Activated T-cell treated with anti-CD3 and anti-CD28 coated beads for 24 hours (primary cell): ENCODE data around the gene GABBR2.
"Not testable (repeated sequence)": the region's sequence is repeated elsewhere in the genome, so short reads cannot be mapped to it uniquely, and the experiment has no call there.

ENCODE experiments used
- DNase-seq: peaks from one replicate; pipeline ENCODE4 v3.0.0-alpha.2; 2020; ENCODE audit warnings: low read depth

The GABBR2 gene

DNA sequence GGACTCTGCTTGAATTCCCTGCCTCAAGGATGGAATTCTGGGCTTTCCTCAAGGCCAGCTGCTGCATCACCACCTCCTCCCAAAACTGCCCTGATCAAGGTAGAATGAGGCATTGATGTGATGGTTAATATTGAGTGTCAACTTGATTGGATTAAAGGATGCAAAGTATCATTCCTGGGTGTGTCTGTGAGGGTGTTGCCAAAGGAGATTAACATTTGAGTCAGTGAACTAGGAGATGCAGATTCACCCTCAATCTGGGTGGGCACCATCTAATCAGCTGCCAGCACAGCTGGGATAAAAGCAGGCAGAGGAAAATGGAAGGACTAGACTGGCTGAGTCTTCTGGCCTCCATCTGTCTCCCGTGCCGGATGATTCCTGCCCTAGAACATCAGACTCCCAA lies 23.9 kb downstream of the GABBR2 start:
- not testable (repeated sequence) for DNase-seq

DNA sequence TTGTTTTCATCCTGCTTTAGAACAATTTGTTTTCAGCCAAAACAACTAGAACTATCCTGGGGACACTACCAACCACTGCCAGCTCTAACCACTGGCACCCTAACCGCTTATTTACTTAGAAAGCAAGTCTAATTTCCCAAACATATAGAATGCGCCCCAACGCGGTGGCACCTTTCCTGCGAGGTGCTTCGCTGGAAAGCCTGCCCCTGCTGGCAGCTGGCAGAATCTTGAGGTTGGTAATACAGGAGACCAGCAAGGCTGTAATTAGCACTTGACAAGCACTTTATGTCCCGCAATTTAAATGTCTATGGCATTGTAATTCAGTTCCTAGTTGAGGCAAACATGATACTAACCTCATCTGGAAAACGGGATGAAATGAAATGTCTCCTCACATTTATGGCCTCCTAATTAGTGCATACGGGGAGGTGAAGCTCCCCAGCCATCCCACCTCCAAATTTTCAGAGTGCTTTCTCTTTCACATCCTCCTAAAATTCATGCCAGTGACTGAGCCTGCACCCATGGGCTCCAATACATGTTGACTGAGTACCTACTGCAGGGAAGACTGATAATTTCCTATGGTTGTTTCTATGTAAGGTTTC lies 30.4 kb downstream of the GABBR2 start:
- DNase-seq = peak; percentile 2

DNA sequence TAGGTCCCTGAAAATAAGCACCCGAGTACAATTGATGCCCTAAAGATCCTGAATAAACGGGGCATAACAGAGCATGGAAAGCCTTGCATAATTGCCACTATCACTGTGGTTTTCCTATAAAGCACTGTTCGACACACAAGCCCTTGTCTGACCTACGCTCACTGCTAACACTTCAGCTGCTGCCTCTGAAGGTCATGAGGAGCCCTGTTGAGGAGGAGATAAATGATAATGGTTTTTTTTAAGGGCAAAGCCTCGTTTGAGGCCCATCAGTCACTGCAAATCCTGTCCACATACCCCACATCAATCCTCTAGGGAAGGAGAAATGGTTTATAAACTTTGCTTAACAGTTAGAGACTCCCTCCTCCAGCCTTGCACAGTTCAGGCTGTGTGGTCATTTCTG lies 35.1 kb downstream of the GABBR2 start:
- DNase-seq = no peak

DNA sequence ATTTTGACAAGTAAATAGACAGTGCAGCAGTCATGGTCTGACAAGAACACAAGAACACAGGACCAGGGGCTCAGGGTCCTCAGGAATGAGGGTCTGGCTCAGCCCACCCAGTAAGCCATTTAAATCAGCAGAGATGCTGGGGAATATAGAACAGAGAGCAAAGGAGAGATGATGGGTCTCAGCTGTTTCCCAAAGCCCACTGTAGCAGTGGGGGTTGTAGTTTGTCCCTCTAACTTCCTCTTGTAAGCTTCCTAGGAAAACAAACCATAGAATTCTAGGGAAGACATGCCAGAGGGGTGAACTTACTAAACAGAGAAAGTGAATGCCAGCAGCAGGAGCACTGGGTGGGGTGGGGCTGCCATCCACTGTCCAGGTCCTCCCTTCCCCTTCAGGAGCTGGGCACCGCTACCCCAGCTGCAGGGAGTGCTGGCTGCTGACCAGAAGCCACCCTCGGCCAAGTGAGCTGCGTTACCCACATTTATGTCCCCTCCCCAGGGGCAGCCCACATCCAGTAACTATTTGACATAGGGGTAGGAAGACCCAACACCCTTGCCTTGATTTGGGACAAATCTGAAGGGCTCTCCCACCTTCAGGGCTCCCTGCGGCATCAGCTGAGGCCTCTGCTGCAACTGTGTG lies 41.6 kb downstream of the GABBR2 start:
- DNase-seq = no peak

DNA sequence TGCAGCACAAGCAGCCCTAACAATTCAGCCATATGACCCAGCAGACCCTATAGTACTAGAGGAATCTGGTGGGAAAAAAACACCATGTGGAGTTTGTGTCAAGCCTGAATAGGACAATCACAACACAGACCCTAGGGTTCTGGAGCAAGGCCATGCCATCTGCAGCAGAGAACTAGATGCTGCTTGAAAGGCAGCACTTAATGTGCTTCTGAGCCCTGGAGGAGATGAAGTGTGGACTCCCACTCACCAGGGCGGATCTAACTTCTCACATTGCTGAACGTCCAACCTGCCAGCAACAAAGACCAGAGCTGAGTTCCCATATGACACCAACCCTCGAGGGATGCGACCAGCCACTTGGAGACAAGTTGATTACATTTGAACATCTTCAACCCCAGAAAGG lies 43.2 kb downstream of the GABBR2 start:
- no peak for DNase-seq

DNA sequence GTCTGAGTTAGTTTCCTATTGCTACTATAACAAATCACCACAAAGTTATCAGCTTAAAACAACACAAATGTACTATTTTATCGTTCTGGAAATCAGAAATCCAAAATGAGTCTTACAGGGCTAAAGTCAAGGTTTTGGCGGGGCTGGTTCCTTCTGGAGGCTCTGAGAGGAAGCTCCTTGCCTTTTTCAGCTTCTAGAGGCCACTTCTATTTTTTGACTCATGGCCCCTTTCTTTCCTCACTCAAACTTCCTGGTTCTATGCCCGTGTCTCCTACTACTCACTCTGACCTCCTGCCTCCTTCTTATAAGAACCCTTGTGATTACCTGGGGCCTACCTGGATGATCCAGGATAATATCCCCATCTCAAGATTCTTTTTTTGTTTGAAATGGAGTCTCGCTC lies 48.2 kb downstream of the GABBR2 start:
- DNase-seq = no peak

DNA sequence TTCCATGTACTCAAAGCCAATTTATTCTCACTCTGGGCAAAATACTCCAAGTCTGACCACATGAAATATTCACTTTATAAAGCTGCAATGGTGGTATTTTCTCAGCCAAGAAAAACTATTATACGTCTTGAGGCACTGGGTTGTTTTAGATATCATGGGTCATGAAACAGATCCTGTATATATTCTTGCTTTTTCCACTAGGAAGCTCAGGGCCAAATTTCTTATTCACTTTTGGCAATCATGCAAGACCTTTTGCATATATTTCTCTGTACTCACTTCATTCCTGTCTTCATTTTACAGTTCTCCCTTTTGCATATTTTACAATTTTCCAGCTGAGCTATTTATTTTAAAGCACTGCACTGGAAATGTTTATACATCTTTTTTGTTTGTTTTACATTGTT lies 49.8 kb downstream of the GABBR2 start:
- no peak for DNase-seq

DNA sequence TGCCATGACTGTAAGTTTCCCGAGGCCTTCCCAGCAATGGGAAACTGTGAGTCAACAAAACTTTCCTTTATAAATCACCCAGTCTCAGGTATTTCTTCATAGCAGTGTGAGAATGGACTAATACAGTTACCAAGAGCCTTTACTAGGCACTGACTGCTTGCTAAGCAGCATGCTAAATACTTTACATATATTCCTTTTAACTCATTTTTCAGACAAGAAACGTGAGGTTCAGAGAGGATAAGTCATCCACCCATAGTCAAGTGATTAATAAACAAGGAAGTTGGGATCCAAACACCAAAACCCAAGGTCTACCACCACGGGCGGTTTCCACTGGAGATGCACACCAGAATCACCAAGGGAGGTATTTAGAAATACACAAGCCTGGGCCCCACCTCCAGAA lies 50.8 kb downstream of the GABBR2 start:
- DNase-seq = no peak

DNA sequence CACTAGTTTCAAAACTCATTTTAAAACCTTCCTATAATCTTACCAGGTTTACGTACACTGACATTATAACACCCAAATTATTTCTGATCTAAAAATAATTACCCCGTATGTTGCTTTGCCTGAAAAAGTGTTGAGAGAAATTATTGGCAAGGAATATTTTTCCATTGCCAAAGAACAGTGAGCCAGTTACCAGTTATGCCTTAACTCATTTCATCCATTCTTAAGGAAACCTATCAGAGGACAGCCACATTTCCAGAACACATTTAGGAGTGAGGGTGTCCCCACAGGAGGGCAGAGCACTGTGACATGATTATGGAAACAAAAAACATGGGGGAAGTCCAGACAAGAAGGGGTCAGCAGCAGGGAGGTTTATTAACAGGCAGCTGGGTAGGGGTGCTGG lies 52.2 kb downstream of the GABBR2 start:
- DNase-seq = no peak

DNA sequence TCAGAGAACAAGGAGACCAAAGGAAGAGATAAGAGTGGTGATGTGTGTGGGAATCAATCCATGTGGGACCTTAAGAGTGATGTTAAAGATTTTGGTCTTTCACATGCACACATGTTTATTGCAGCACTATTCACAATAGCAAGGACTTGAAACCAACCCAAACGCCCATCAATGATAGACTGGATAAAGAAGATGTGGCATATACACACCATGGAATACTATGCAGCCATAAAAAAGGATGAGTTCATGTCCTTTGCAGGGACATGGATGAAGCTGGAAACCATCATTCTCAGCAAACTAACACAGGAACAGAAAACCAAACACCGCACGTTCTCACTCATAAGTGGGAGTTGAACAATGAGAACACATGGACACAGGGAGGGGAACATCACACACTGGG lies 53.3 kb downstream of the GABBR2 start:
- not testable (repeated sequence) for DNase-seq

DNA sequence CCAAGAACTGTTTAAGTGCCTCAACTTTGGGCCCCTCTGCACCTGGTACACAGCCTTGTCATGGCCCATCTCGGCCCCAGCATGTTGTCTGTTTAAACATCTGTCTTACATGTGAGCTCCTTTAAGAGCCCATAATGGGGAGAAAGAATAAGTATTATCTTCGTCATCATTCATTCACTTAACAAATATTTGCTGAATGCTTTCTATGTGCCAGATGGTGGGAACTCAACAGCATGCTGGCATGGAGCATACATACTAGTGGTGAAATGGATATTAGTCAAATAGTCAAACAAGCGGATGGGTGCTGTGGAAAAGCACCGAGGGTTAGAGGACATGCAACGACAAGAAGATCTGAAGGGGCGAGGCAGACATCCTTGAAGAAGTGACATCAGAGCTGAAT lies 54.5 kb downstream of the GABBR2 start:
- DNase-seq = no peak

DNA sequence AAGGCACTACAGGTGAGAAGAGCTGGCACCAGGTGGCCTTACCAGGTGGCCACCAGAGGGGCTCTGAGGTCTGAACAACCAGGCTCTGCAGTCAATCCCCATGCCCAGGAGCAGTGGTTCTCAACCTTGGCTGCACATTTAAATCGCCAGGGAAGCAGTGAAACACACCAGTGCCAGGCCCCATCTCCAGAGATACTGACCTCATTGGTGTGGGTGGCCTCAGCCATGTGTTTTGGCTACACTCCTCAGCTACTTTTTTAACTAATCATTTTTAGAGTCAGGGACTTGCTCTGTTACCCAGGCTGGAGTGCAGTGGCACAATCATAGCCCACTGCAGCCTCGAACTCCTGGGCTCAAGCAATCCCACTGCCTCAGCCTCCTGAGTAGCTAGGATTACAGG lies 56.0 kb downstream of the GABBR2 start:
- DNase-seq = no peak

DNA sequence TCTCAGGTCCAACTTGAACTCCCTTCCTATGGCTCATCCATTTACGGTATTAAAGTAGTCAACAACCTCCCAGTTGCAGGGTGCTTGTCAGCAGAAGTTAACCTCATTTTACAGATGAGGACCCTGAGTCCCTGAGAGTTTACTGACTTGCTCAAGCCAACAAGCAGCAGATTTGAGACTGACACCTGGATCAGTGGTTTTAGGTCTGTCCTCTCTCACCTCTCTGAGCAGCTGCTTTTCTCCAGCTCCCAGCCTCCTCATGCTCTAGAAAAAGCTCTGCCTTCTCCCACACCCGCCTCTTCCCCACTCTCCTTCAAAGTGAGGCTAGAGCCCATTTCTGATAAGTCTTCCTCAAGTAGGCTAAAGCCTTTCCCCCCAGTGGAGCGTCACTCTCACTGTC lies 56.4 kb downstream of the GABBR2 start:
- no peak for DNase-seq

DNA sequence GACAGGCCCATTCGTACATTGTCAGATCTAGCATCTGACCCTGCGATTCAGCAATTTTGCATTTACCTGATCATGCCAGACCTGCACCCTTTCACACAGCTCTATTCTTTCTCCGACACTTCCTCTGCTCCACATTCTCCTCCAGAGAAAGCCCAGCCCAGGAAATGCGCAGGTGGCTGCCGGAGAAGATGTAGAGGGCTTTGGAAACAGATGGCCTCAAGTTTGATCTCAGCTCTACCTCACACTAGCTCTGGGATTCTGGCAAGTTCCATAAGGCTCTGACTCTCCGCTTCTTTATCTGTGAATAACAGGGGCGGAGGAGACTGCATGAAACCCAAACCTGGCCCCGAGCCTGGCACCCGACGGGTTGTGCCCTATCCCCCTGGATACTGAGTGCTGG lies 61.5 kb downstream of the GABBR2 start:
- DNase-seq = no peak

DNA sequence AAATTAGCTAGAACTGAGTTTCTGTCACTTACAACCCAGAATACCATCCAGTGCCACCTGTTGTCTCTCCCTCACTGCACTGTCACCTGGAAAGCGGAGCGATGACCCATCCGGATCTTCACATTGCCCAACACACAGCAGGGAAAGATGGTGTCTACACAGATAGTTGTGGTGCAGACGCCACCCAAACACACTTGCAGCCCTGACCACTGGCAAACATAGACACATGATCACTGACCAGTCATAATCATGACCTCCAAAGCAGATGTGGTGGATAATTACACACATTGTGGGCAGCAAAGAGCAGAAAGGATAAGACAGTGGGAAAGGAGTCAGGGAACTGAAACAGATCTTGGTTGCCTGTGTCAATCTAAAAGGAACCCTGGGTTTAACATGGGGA lies 64.7 kb downstream of the GABBR2 start:
- DNase-seq = no peak

DNA sequence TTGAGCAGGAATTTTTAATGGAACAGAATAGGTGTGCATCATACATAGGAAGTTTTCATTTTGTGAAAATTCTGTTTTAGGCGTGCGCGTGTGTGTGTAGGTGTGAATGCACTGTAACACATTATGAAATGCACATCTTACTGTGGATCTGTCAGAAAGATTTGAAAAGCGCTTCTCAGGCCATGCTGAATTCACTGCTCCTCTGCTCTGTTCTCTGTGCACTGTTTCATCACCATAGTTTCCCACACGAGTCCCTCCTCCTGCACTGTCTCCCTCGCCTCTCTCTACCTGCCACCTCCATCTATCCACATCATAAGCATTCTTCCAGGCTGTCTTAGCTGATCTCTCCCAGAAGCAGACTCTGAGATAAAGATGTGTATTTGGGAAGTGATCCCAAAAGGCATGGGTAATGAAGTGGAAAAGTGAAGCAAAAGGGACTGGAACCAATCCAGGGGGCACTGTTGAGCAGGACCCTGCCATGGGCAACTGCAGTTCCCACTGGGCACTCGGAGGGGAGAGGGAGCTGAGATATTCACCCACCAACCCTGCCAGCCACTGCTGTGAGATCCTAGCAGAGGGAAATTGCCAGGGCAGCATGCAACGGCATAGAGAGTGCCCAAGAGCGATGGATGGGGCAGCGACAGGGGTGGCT lies 65.9 kb downstream of the GABBR2 start:
- no peak for DNase-seq

DNA sequence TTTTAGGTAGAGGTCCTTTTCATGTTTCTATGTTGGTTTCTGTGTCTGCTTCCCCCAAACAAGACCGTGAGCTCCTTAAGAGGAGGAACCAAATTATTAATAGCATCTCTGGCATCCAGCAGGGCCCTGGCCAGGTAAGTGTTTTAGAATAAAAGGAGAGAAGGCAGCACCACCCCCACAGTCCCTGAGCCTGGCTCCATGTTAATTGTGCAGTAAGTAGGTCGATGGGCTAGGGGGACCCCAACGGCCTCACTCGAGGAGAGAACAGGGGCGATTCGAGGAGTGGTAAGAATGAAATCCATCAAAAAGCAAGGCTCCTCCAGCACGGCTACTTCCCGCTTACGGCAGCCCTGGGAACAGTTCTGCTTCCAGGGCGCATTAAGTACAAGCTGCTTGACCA lies 67.0 kb downstream of the GABBR2 start:
- no peak for DNase-seq

DNA sequence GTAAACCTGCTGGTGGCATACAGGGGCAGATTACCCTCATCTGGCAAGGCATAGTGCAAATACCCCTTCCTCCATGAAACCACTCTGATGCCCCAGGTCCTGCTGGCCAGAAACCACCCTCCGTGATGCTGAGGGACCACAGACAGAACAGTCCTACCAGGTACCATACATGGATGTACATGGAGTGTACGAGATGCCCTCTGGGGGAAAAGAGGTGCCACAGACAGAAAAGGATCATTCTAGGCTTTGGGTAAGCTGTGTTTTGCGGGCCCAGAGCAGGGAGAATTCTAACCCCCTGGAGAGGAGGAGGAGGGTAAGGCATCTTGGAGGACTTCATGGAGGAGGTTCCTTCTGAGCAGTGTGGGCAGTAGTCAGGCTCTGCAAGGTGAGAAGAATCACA lies 68.3 kb downstream of the GABBR2 start:
- DNase-seq = no peak

DNA sequence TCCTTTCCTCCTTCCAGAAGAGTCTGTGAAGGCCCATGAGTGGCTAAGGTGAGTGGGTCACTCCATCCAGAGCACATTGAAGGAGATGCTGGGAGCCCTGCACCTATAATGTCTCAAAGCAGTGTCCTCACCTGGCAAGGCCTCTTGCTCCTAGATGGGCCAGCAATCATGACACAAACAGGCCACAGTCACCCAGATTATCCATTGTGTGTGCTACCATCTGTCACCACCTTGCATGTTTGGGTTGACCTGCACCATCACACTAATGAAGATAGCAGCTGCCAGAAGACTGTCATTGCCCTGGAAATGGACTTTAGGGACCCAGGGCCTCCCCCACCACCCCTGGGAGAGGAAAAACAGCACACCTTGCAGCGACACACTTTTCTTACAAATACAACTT lies 69.6 kb downstream of the GABBR2 start:
- DNase-seq = no peak

DNA sequence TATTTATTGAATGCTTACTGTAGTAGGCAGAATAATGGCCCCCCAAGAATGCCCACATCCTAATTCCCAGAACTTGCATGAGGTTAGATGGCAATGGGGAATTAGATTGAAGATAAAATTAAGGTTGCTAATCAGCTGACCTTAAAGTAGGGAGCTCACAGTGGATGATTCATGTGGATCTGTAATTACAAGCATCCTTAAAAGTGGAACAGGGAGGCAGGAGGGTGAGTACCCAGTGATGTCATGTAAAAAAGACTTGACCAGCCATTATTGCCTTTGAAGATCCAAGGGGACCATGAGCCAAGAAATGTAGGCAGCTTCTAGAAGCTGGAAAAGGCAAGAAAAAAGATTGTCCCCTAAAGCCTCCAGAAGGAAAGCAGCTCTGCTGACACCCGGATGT lies 71.4 kb downstream of the GABBR2 start:
- DNase-seq = no peak

DNA sequence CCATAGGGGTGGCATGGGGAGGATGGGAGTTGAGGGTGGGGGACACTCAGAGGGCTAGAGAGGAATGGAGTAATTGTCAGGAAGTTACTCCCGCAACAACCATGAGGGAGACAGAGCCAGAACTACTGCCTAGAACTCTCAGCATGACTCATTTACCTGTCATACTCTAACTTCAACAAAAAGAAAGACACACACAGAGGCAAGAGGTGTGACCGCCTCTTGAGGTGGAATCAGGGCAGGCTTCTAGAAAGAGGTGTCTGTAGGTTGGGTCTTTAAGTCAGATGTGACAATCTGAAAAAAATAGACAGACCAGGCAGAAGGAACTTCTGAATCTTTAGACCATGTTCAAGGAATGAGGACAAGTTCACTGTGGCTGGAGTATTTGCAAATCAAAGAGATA lies 73.4 kb downstream of the GABBR2 start:
- DNase-seq = no peak

DNA sequence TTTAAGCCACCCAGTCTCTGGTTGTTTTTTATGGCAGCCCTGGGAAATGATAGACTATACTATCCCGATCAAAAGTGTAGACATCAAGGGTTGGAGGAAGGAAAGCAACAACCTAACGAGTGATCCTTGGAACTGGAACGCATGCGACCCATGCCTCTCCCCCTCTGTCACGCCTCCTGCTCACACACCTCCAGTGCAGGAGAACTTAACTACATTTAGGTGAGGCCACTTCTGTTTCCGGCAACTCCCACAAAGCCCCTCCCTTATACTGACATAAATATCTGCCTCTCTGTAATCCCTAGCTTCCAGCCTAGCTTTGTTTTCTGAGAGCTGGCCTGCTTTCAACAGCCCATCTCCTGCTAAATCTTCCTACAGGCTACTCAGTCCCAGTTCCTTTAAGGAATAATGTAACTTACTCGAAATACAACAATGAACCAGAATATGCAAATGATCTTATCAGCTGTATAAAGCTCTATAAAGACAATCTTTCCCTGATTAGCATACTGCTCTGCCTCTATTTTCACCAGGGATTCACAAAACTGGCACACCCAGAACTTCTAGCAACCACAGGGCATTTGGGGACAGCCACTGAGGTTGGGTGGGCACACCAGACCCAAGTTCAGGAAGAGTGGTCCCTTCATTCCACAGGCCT lies 73.9 kb downstream of the GABBR2 start:
- DNase-seq = no peak

DNA sequence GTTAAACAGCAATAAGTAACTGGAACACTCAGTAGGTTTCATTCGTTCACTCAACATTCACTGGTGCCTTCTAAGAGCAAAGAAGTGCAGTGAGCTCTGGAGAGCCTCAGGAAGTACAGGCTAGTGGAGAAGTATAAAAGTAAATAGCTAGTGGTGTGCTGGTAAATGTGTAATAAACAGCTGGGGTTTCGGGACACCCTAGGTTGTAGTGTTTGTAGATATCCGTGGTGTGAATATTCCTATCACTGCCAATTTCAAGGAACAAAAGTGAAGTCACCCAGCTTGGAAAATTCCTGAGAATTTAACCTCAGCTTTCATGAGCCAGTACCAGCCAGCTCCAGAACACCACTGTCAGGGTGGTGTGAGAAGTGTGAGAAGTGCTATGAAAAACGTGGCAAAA lies 75.9 kb downstream of the GABBR2 start:
- DNase-seq = no peak
